Peyer's patch (tissue), 4 donors: ENCODE results near the gene STT3B. TPM values are rescaled to one million over a fixed set of nuclear protein-coding genes. Genes with fewer than 3 reads are reported as not detected.
A peak's percentile ranks its signal among the peaks of the same experiment; 100 is the strongest.
"Not testable (repeated sequence)": the region's sequence is repeated elsewhere in the genome, so short reads cannot be mapped to it uniquely, and the experiment has no call there.

Experiments used
- DNase-seq, 3 donors: peaks; one replicate each; pipeline ENCODE4 v3.0.0-alpha.2; 2017 to 2019
- H3K27ac ChIP-seq, 4 donors: fragments of 200-600 bp; sonication (generic); one replicate each; pipeline ENCODE4 v1.5.1; 2016 to 2019
- H3K27me3 ChIP-seq, 2 donors: fragments of 200-600 bp; sonication (generic); one replicate each; pipeline ENCODE4 v1.5.1; 2019
- H3K36me3 ChIP-seq, 3 donors: fragments of 200-600 bp; sonication (generic); one replicate each; pipeline ENCODE4 v1.5.1; 2016 to 2019
- H3K4me1 ChIP-seq, 4 donors: fragments of 200-600 bp; sonication (generic); one replicate each; pipeline ENCODE4 v1.5.1; 2016 to 2019
- H3K4me3 ChIP-seq, 4 donors: fragments of 200-600 bp; sonication (generic); 1 replicate in 3 of 4; 2 replicates in 1 of 4; pipeline ENCODE4 v1.5.1; 2016 to 2019; ENCODE audit warnings: mild to moderate bottlenecking in 1 of 4
- H3K9me3 ChIP-seq, 4 donors: fragments of 200-600 bp; sonication (generic); one replicate each; pipeline ENCODE4 v1.5.1; 2016 to 2019; ENCODE audit warnings: mild to moderate bottlenecking in 1 of 4
- CTCF ChIP-seq, 6 experiments: fragments of 450-650 bp in 4 of 6; fragments of 200-600 bp in 2 of 6; sonication (generic) in 1 of 6; IDR thresholded peaks; one replicate each; pipeline ENCODE4 v1.5.1; 2017 to 2019; ENCODE audit warnings: antibody characterized with exemption in 6 of 6, mild to moderate bottlenecking in 3 of 6, moderate library complexity in 1 of 6
- POLR2A ChIP-seq, 2 donors: fragments of 450-650 bp; IDR thresholded peaks; one replicate each; pipeline ENCODE4 v1.5.1; 2017; ENCODE audit warnings: antibody characterized with exemption in 2 of 2, mild to moderate bottlenecking in 2 of 2, moderate library complexity in 2 of 2
- total RNA-seq, 4 donors: library from RNA; depleted of rRNA; stranded (reverse); fragments of >200 nt; gene quantifications; one replicate each; pipeline ENCODE4 v1.1.0, GENCODE V29; 2016

Gene STT3B
- total RNA-seq, 4 donors from 2014 or later: 83.9 to 179 (median 144) TPM

DNA sequence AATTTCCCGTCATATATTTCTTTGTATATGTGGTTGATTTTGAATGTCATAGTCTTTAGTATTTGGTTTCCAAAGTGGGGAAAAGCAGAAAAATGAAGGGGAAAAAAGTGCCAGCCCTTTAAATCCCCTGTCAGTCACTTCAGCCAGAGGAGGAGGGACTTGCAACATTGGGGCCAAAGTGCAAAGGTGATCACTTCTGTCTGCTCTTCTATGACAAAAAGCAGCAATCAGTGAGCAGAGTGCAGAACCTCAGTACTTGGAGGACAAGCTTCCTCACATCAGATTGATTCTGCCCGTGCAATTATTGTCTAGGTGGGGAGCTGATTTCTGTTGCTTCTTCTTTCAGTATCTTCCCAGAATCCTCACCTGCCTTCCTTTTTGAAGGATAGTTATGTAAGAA is 60.0 kb downstream of the STT3B start:
- Histone ChIP-seq H3K27ac (peak overlapping the region in 1 of 4 donors; percentile 13), H3K36me3 (peaks cover 0 to 11% (median 0%) of the 10 kb centered on the region in 3 donors)
- peak in 1 of 3 donors; percentile 78 for DNase-seq

GRCh38 chr3:31596176-31596575 is 63.5 kb downstream of the STT3B start:
- Histone ChIP-seq H3K27ac (no peak overlapping the region), H3K4me1 (peaks cover 0 to 7% (median 0%) of the 10 kb centered on the region in 4 donors), H3K9me3 (no peaks in the 10 kb centered on the region), H3K27me3 (no peaks in the 10 kb centered on the region), H3K4me3 (no peak overlapping the region), H3K36me3 (peaks cover 0 to 11% (median 0%) of the 10 kb centered on the region in 3 donors)
- DNase-seq: no peak
- no peak for TF ChIP-seq POLR2A (IDR thresholded peaks at IDR 0.05)
- TF ChIP-seq CTCF (IDR thresholded peaks at IDR 0.05): no peak

More for the DNA sequence above, 60.0 kb downstream of the STT3B start:
- Histone ChIP-seq H3K27me3 (no peaks in the 10 kb centered on the region), H3K9me3 (no peaks in the 10 kb centered on the region), H3K4me1 (peaks cover 0 to 7% (median 0%) of the 10 kb centered on the region in 4 donors), H3K4me3 (peak overlapping the region in 1 of 4 donors; percentile 13)
- TF ChIP-seq CTCF (IDR thresholded peaks at IDR 0.05) (no peak), POLR2A (IDR thresholded peaks at IDR 0.05) (peak in 1 of 2 donors; percentile 37)

DNA sequence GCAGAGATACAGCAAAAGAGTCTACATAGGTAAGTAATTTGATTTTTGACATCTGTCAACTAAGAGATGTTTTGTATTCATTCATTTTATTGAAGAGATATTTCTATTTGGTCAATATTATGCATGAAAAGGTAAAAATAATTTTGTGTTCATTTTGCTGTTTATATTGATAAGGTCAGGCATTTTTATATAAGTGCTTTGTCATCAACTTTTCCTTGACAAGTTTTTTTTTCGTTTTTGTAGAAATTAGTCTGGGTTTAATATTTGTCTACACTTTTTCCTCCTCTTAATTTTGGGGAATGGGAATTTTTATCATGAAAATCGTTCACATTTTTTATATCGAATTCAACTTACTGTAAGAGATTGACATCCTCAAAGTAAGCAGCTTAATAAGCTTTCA is 67.7 kb downstream of the STT3B start:
- no peak overlapping the region for H3K27ac ChIP-seq
- no peaks in the 10 kb centered on the region for H3K27me3 ChIP-seq
- no peak overlapping the region for H3K4me3 ChIP-seq
- H3K9me3 ChIP-seq: peaks cover 0 to under 1% (median 0%) of the 10 kb centered on the region in 4 donors
- peaks cover 0 to 6% (median 0%) of the 10 kb centered on the region in 3 donors for H3K36me3 ChIP-seq
- TF ChIP-seq CTCF (IDR thresholded peaks at IDR 0.05) (no peak), POLR2A (IDR thresholded peaks at IDR 0.05) (no peak)
- no peaks in the 10 kb centered on the region for H3K4me1 ChIP-seq
- no peak for DNase-seq

DNA sequence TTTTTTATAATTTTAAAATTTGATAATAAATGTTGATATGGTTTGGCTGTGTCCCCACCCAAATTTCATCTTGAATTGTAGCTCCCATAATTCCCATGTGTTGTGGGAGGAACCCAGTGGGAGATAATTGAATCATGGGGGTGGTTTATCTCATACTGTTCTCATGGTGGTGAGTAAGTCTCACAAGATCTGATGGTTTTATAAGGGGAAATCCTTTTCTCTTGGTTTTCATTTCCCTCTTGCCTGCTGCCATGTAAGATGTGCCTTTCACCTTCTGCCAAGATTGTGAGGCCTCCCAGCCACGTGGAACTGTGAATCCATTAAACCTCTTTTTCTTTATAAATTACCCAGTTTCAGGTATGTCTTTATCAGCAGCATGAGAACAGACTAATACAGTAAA is 72.6 kb downstream of the STT3B start:
- not testable (repeated sequence) for H3K27ac ChIP-seq, H3K4me1 ChIP-seq, H3K27me3 ChIP-seq, H3K4me3 ChIP-seq, DNase-seq
- peaks cover 0 to 11% (median 0%) of the 10 kb centered on the region in 3 donors for H3K36me3 ChIP-seq
- H3K9me3 ChIP-seq: peaks cover 0 to 19% (median 5%) of the 10 kb centered on the region in 4 donors

DNA sequence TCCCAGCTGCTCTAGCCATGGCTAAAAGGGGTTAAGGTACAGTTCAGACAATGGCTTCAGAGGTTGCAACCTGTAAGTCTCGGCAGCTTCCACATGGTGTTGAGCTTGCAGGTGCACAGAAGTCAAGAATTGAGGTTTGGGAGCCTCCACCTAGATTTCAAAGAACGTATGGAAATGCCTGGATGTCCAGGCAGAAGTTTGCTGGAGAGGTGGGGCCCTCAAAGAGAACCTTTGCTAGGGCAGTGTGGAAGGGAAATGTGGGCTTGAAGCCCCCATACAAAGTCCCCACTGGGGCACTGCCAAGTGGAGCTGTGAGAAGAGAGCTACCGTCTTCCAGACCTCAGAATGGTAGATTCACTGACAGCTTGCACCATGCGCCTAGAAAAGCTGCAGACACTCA is 73.7 kb downstream of the STT3B start:
- Histone ChIP-seq H3K27me3 (no peaks in the 10 kb centered on the region), H3K9me3 (peaks cover 0 to 19% (median 5%) of the 10 kb centered on the region in 4 donors), H3K4me3 (no peak overlapping the region), H3K4me1 (no peaks in the 10 kb centered on the region), H3K36me3 (peaks cover 0 to 11% (median 0%) of the 10 kb centered on the region in 3 donors), H3K27ac (no peak overlapping the region)
- TF ChIP-seq CTCF (IDR thresholded peaks at IDR 0.05) (no peak), POLR2A (IDR thresholded peaks at IDR 0.05) (no peak)
- no peak for DNase-seq

DNA sequence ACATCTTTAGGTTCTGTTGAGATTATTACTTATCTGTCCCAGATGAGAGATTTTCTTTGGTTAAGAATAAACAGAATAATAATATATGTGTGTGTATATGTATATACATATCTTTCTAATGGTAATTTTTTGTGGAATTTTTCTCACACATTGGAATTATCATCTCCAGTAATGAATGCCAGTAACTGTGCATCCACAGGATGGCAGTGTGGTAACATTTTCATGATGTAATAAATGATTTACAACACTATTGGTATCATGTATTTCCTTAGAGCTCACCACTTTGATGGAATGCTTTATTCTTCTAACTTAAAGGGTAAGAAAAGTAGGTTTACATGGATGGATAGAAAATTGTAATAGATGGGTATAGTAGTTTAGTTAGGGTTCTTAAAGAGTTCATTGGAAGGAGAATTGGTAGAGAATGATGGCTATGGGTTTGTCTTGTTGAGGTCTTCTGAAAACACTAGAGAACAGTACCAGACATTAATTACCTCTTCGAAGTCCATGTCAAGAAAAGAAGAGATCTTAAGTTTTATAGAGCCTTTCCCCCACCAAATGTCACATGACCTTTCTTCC is 78.1 kb downstream of the STT3B start:
- Histone ChIP-seq H3K36me3 (peaks cover 0 to 10% (median 0%) of the 10 kb centered on the region in 3 donors), H3K27ac (no peak overlapping the region), H3K4me3 (no peak overlapping the region), H3K4me1 (no peaks in the 10 kb centered on the region), H3K9me3 (peaks cover 0 to 15% (median 5%) of the 10 kb centered on the region in 4 donors), H3K27me3 (no peaks in the 10 kb centered on the region)
- DNase-seq: no peak
- TF ChIP-seq POLR2A (IDR thresholded peaks at IDR 0.05) (no peak), CTCF (IDR thresholded peaks at IDR 0.05) (peak in 4 of 6 experiments; percentile 42 to 82 (median 74))
